ENCODE results near the gene MOCOS.

The MOCOS gene

DNA sequence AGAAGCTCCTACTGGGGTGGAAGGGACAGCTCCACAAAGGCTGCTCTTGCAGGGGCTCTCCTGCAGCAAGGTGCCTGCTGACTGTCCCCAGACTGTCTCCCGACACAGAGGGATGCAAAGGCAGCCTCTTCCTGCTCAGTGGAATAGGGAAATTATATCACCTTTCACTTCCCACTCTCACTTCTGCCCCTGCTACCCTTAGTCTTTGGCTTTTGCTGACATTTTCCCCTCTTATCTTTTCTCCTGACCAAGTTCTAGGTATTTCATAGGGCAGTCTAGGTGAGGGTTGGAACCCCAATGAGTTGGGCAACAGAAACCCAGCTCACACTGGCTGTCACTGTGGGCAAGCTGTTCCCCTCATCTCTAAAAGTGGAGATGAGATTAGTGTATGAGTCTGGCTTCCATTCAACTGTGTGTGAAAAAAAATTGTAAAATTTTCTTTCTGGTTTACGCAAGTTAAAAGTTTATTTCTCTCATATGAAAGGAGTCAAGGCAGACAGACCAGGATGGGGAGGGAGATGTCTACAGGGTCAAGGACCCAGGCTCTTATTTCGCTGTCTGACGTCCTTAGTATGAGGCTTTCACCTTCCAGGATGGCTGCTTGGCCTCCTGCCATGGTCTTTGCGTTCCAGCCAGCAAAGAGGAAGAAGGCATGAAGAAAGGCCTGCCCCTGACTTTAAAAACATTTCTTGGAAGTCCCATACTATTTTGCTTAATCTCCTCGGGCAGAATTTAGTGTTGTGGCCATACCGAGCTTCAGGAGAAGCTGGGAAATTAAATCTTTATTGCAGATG, 7.5 kb upstream of the MOCOS start:
- DNase-seq (ENCODE audit: low read depth in 3 of 3): no peak

DNA sequence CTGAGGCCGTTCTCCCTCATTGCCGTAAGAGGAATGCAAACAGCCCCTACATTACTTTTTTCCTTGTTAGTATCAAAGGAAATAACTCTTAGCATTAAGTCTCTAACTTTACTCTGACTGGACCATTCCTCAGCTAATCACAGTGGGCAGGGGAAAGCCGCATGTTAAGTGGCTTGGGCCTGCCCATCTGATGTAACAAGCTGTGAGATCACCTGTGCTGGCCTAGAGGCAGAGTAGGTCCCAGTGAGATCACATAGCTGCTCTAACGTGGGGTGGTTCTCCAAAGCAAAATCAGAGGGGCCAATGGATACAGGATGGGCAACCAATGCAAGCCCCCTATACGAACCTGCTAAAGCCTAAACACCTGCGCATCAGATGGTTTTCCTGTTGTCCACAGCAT, 5.9 kb upstream of the MOCOS start:
- no peak for DNase-seq (ENCODE audit: low read depth in 3 of 3)

DNA sequence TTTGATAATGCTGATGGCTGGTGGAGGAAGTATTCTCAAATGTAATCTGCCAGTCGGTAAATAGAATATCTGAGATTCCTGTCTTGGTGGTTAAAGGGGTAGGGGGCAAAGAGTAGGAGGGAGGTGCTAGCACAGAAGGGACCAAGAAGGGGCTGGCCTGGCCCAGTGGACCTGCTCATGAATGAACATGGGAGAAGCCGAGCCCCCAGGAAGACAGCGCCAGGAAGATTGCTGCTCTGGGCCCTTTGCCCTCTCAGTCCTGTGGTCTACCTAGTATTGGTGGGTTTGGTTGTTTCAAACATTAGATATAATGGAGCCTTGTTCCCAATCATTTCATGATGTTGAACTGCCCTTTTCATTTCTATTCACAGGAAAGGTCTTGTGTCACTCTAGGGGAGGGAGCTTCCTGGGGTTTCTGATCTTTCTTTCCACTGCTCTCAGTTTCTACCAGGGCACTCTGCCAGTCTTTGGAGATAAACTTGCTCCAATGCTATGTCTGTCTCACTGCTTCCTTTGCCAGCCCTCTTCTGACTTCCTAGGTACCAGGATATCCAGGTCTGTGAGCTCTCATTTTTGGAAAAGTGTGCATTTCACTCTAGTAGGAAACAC, 5.3 kb upstream of the MOCOS start:
- no peak for DNase-seq (ENCODE audit: low read depth in 3 of 3)

DNA sequence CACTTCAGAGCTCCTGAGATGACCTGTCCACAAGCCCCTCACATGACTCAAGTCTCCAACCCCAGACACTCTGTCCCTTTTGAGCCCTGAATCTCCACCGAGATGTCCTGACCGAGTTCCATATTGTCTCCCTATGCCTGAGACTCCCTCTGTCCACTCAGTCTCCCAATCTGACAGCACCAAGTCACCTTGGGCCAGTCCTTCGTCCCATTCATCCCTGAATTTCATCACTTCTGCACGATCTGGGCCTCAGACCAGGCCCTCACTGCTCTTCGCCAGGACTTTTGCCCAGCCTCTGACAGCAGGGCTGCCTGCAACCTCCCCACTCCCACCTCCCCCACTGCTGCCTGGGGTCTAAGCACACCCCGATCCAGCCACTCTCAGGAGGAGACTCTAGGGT, 4.3 kb upstream of the MOCOS start:
- no peak for DNase-seq (ENCODE audit: low read depth in 3 of 3)

DNA sequence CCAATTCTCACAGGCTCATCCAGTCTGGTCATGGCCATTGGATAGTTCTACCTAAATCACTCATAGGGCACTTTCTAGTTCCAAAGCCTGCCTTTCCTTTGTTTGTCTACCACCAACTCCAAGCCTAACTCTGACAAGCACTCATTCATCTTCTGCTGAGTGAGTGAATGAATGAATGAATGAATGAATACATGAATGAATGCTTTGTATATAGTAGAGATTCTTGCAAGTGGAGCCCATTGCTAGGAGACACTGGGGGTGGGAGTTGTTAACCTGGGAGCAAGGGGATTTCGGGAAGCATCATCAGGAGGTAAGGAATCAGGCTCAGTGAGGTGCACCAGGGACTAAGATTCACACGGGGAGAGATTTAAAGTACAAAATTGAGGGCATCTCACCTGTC, 3.3 kb upstream of the MOCOS start:
- DNase-seq (ENCODE audit: low read depth in 3 of 3): no peak

DNA sequence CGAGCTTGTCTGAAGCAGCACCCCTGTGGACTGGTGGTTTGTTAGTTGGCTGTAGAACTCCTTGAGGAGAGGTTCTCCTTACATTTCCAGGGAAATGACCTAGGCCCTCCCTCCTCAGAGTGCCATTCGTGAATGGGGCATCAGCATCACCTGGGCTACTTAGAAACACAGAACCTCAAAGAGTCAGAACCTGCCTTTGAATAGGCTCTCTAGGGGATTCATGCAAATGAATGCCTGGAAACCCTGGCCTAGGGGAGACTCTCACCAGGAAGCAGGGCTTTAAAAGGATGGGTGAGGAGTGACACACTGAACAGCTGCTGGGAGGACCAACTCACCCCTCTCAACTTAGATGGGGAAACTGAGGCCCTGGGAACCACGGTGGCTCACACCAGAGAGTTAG, 2.1 kb upstream of the MOCOS start:
- DNase-seq (ENCODE audit: low read depth in 3 of 3): no peak

DNA sequence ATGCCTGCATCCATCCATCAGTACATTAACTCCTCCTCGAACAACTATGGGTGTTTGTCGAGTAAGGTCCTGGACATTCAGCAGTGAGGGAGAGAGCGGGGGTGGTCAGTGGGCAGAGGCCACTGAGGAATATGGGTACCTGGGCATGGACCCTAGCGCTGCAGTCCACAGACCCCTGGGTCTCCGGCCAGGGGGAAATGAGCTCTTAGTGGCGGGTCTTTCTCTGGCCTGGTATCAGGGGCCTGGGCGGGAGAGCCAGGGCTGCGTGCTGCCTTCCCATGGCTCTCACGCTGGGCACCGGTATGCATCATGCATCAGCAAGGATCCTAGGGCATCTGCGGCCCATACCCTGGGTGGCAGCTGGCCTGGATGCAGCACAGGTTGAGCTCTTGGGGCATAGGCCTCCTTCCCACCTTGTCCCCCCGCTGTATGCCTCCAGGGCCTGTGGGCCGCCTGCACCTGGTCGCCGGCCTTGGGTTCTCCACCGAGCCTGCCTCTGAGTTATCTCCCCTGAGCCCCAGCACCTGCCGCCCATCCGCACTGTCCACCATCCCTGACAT, 1.3 kb upstream of the MOCOS start:
- DNase-seq (ENCODE audit: low read depth in 3 of 3): no peak

DNA sequence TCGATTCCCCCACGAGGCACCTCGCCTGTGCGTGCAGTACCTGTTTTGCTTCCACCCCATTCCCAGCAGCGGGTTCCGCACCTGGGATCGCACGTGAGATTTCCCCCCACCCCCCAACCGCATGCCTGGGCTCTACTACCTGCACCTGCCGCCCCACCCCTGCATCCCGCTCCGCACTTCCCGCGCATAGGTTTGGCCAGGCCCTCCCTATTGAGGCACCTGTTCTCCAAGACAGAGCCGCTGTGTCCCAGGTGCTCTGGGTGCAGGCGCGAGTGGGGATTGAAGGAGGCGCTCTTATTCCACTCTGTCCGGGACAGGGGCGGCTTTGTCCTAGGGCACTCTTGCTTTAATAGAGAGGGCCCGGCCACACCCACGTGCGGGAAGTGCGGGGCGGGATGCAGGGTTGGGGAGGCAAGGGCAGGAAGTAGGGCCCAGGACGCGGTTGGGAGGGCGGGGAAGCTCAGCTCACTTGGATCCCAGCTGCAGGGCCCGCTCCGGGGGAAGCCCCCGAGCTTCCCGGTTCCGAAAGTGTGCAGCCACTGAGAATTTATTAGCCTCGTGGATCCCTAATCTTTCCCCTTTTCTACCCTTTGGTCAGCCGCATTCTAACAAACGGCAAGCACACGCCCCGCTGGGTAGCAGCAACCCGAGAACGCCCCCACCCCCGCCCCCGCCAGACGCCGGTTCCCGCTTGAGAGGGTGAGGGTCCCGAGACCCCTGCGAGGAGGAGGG, 670 bp upstream of the MOCOS start:
- DNase-seq (ENCODE audit: low read depth in 3 of 3): no peak

DNA sequence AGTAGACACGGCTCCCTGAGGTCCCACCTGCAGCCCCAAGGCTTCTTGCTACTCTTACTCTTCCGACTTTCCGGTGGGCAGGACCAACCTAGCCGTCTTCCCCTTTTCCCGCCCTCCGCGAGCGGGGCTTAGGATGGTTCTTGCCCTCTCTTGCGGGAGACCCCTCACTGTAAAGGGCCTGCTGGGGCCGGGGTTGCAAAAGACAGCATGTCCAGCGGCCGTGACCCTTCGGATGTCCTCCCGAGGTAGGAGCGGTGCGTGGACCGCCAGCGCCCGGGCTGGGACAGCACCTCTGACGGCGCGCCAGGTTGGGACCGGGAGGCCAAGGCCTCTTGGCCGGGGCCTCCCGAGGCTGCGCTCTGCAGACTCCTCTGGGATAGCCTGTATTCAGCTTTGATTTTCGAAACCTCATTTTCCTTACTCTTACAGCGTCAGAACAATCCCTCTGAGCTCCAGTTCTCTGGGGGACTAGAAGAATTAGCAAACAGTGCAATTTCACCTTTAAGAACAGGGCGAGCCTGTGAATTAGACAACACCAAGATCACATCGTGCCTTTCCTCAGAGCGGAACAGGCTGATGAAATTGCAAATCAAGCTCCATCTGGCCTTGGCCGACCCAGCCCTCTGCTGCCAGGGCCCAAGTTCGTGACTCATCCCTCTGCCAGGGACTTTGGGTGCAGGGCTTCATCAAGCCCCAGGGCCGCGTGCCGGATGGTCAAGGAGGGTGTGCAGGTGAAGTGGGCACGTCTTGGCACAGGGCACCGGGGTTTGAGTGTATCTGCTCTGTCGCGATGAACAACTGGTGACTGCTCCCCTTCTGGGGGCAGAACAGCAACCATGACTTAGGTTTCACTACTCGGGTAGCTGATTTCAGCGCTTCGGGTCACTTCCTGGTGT, 777 bp downstream of the MOCOS start:
- no peak for DNase-seq (ENCODE audit: low read depth in 3 of 3)

DNA sequence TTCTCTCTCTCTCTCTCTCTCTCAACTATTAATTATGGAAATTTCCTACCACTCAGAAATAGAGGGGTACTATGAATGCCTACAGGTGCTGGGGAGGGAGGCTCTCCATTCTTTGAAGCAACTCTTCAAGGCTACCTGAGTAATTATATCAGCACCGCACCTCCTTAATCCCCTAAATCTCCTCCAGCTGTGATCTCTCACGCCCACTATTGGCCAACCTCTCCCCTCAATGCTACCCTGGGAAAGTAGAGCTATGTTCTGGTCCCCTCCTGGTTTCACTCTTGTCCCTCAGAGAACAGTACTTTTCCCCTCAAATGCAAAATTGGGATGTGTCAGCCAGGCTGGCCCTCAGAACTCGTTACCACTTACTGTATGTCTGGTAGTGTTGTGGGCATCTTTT, 1.6 kb downstream of the MOCOS start:
- no peak for DNase-seq (ENCODE audit: low read depth in 3 of 3)

DNA sequence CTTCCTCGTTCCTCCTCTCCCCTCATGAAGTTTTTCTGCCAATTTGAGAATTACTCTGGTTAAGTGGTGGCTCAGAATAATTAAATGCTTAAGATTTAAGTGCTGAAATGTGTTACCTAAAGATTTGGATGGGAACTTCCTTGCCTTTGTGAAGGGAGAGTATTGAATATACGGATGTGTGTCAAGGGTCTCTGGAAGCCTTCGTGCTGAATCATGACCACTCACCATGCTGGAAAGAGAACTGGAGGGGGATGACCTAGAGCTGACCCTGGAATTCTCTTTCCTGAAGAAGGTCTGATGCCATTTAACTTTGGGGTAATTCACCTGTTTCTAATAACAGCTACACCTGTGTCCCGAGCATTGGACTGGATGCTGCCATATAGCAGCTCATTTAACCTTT, 2.2 kb downstream of the MOCOS start:
- no peak for DNase-seq (ENCODE audit: low read depth in 3 of 3)

DNA sequence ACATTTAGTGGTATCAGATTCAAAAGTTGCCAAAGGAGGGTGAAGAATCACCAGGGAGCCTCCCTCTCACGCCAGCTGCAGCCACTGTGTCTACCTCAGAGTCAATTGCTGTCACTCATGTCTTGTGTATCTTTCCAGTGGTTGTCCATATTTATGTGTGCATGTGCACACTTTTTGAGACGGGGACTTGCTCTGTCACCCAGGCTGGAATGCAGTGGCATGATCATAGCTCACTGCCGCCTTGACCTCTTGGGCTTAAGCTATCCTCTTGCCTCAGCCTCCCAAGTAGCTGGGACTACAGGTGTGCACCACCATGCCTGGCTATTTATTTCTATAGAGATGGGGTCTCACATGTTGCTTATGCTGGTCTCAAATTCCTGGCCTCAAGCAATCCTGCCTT, 4.0 kb downstream of the MOCOS start:
- no peak for DNase-seq (ENCODE audit: low read depth in 3 of 3)

GRCh38 chr18:36191711-36192110, 4.4 kb downstream of the MOCOS start:
- DNase-seq (ENCODE audit: low read depth in 3 of 3): no peak

- DNase-seq (ENCODE audit: low read depth in 3 of 3): no peak
These were observed 7.5 kb downstream of the MOCOS start for GRCh38 chr18:36194600-36195315.

GRCh38 chr18:36195427-36196122, 8.3 kb downstream of the MOCOS start:
- no peak for DNase-seq (ENCODE audit: low read depth in 3 of 3)

DNA sequence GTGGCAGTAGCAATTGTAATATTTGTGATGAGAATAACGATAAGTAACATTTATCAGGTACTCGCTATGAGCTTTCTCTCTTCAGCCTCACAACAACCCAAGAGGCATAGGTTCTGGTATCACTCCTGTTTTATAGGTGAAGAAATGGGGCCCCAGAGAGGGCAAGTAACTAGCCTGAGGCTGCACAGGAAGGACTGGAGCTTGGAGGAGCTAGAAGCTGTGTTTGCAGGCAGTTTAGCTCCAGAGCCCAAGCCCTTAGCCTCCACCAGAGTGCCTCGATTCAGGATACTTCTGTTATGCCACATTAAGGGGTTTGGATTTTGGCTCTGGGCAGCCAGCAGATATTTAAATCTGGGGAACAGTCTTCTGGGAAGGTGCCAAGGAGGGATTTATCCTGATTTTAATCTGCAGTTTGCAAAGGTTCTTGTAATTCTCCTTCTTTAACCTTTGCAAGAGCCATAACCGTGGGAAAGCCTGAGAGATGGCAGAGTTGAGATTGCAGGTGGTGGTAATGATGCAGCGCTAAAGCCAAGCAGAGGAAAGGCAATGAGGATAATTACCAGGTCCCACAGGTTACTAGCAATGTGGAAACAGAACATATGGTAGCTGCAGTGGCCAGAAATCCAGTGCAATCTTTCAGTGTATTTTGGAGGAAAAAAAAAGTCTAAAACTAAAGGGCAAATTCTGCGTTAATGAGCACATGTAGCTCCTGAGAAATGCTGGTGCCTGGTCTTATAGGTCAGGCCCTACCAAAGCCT, 9.1 kb downstream of the MOCOS start:
- DNase-seq (ENCODE audit: low read depth in 3 of 3): no peak

DNA sequence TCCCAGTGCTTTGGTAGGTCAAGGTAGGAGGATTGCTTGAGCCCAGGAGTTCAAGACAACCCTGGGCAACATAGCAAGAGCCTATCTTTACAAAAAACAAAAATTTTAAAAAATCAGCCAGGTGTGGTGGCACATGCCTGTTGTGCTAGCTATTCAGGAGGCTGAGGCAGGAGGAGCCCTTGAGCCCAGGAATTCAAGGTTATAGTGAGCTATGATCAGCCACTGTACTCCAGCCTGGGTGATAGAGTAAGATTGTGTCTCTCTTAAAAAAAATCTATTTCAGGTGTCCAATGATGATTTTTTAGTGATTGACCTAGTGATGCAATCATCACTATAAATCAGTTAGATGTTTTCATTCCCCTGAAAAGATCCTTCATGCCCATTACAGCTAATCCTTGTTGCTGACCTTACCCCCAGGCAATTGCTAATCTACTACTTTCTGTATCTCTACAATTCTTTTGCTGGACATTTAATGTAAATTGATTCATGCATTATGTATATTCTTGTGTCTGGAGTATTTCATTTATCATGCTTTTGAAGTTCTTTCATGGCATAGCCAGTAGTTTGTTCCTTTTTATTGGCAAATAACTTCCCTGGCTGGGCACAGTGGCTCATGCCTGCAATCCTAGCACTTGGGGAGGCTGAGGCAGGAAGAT, 10.3 kb downstream of the MOCOS start:
- no peak for DNase-seq (ENCODE audit: low read depth in 3 of 3)

GRCh38 chr18:36199691-36200295, 12.5 kb downstream of the MOCOS start:
- no peak for DNase-seq (ENCODE audit: low read depth in 3 of 3)

- DNase-seq (ENCODE audit: low read depth in 3 of 3): no peak
These were observed 13.1 kb downstream of the MOCOS start for GRCh38 chr18:36200354-36200771.
